GM10266 (cell line): Measurements from ENCODE around the gene ARFIP2.

ENCODE experiments used
- DNase-seq: peaks from one replicate; pipeline ENCODE4 v3.0.0; 2012; ENCODE audit errors: extremely low spot score
- CTCF ChIP-seq: IDR thresholded peaks from 2 replicates; pipeline ENCODE4 v1.5.1; 2012; ENCODE audit warnings: mild to moderate bottlenecking, low read depth; ENCODE audit not compliant: control insufficient read depth, insufficient read depth; ENCODE audit errors: missing control alignments

The ARFIP2 gene

GRCh38 chr11:6433998-6434660, 47.0 kb downstream of the ARFIP2 start:
- no peak for DNase-seq
- no peak for TF ChIP-seq CTCF

- DNase-seq = no peak
- TF ChIP-seq CTCF = no peak
These were observed 49.3 kb downstream of the ARFIP2 start for GRCh38 chr11:6431861-6432260.

- no peak for TF ChIP-seq CTCF
- DNase-seq = no peak
These were observed 53.6 kb downstream of the ARFIP2 start for GRCh38 chr11:6427516-6427915.
